ENCODE results near the gene ASNS. TPM values are rescaled to one million over a fixed set of nuclear protein-coding genes. Genes with fewer than 3 reads are reported as not detected.
"Not testable (repeated sequence)": the region's sequence is repeated elsewhere in the genome, so short reads cannot be mapped to it uniquely, and the experiment has no call there.

ASNS gene
- 10 to 100 TPM; 11.3 to 16.8 (median 15.8) TPM for total RNA-seq

DNA sequence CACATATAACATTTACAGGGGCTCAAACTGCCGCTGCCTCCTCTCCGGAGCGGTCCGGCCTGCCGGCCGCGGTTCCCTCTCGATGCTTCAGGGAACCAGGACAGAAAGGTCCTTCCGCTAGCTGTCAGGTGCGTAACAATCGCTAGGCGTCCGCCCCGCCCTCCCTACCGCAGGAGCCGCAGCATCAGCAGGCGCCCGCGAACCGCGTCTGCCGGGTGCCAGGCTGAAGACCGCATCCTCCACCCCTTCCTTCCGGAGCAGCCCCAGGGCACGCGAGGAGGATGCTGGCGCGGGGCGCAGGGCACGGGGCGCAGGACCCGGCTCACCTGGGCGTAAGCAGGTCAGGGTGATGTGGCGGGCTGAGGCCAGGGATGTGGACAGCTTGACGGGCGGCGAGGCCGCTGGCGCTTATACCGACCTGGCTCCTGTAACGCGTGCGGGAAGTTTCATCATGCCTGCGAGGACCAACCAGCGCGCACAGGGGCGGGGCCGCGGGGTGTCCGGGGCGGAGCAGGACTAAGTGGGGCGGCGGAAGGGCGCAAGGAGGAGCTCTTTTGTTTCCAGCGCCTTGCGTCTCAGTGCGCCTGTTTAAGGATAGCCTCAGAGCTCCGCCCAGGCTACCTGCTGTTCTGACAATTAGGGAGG lies at the start of gene ASNS:
Gene ASNS, minus strand, starts transcription at position 384 of the 645 bp plus-strand sequence. CDS start 3,252 bp downstream, outside the sequence.
- peak; percentile 100 for ATAC-seq (ENCODE audit: low FRiP score)
- DNase-seq (ENCODE audit: low spot score): peak; percentile 68
- TF ChIP-seq, protein P1, sequence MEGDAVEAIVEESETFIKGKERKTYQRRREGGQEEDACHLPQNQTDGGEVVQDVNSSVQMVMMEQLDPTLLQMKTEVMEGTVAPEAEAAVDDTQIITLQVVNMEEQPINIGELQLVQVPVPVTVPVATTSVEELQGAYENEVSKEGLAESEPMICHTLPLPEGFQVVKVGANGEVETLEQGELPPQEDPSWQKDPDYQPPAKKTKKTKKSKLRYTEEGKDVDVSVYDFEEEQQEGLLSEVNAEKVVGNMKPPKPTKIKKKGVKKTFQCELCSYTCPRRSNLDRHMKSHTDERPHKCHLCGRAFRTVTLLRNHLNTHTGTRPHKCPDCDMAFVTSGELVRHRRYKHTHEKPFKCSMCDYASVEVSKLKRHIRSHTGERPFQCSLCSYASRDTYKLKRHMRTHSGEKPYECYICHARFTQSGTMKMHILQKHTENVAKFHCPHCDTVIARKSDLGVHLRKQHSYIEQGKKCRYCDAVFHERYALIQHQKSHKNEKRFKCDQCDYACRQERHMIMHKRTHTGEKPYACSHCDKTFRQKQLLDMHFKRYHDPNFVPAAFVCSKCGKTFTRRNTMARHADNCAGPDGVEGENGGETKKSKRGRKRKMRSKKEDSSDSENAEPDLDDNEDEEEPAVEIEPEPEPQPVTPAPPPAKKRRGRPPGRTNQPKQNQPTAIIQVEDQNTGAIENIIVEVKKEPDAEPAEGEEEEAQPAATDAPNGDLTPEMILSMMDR (IDR thresholded peaks at IDR 0.05): no peak

- ATAC-seq (ENCODE audit: low FRiP score); DNase-seq (ENCODE audit: low spot score): not testable (repeated sequence)
These were observed 49.0 kb upstream of the ASNS start for GRCh38 chr7:97921254-97921653.

GRCh38 chr7:97915267-97915666 lies 43.1 kb upstream of the ASNS start:
- DNase-seq (ENCODE audit: low spot score); ATAC-seq (ENCODE audit: low FRiP score): not testable (repeated sequence)

- DNase-seq (ENCODE audit: low spot score); ATAC-seq (ENCODE audit: low FRiP score): not testable (repeated sequence)
These were observed 40.1 kb upstream of the ASNS start for GRCh38 chr7:97912294-97912693.

- ATAC-seq (ENCODE audit: low FRiP score); DNase-seq (ENCODE audit: low spot score): not testable (repeated sequence)
These were observed 24.7 kb upstream of the ASNS start for GRCh38 chr7:97896893-97897292.

GRCh38 chr7:97891721-97892120 lies 19.5 kb upstream of the ASNS start:
- DNase-seq (ENCODE audit: low spot score); ATAC-seq (ENCODE audit: low FRiP score): not testable (repeated sequence)

DNA sequence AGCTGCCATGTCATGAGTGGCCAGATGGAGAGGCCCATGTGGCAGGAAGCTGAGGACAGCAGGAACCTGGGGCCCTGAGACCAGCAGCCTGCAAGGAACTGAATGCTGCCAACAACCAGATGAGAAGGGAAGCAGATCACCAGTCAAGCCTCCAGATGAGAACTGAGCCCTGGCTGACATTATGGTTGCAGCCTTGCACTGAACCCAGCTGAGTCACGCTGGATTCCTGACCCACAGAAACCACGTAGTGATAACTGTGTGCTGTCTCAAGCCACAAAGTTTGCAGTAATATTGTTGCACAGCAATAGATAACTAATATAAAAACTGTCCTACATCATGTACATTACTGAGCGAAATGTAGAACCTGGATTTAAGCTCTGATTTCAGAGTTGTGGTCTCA lies 7.3 kb upstream of the ASNS start:
- not testable (repeated sequence) for ATAC-seq (ENCODE audit: low FRiP score); DNase-seq (ENCODE audit: low spot score)

GRCh38 chr7:97874894-97875293 lies 2.7 kb upstream of the ASNS start:
- ATAC-seq (ENCODE audit: low FRiP score); DNase-seq (ENCODE audit: low spot score): not testable (repeated sequence)

GRCh38 chr7:97873606-97874005 lies 1.4 kb upstream of the ASNS start:
- no peak for DNase-seq (ENCODE audit: low spot score)

DNA sequence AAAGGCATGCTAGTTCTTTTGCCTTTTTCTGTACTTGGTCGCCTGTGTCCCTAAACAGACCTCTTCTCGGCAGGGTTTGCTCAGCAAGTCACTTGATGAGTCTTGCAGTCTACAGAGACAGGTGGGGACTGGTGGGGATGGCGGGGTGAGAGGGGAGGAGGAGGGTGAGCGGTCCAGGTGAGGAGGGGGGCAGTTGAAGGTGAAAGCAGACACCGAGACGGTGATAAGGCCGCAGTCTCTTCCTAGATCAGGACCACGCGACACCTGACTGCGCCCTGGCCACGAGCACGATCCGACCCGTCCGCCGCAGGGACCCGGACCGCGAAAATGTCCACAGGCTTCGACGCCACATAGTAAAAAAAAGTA lies 566 bp downstream of the ASNS start:
- DNase-seq (ENCODE audit: low spot score) (no peak), ATAC-seq (ENCODE audit: low FRiP score) (peak; percentile 26)
- TF ChIP-seq, protein P1 (IDR thresholded peaks at IDR 0.05): no peak

More at GRCh38 chr7:97873606-97874005, 1.4 kb upstream of the ASNS start:
- no peak for ATAC-seq (ENCODE audit: low FRiP score)
- TF ChIP-seq, protein P1 (IDR thresholded peaks at IDR 0.05): no peak

DNA sequence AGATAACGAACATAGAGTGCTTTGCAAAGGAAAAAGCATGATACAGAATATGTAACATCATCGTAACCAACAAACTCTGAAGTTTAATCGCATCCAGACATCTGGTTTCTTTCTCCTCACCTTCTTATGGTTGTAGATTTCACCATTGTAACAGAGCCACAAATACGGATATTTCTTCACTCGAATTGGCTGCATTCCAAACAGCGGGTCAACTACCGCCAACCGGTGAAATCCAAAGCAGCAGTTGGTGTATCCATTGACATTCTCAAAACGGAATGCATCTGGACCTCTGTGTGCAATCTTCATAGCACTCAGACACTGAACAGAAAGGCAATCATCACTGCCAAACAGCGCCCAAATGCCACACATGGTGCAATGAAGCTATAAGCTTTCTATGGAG lies 3.4 kb downstream of the ASNS start:
- no peak for DNase-seq (ENCODE audit: low spot score)
- TF ChIP-seq, protein P1 (IDR thresholded peaks at IDR 0.05): no peak
- ATAC-seq (ENCODE audit: low FRiP score): no peak
